IMR-90 (cell line): Measurements from ENCODE around the gene RALGAPA1.

ENCODE experiments used
- CEBPB ChIP-seq: IDR thresholded peaks from 2 replicates; pipeline ENCODE4 v1.6.1; 2012; ENCODE audit warnings: low read depth, low read length, improper control_type of control experiment
- TF ChIP-seq, protein P1 (sequence below): conservative IDR thresholded peaks from 2 replicates; pipeline ENCODE4 v1.5.1; 2012; ENCODE audit warnings: mild to moderate bottlenecking, low read depth, low read length, improper control_type of control experiment

- TF ChIP-seq, protein P1, sequence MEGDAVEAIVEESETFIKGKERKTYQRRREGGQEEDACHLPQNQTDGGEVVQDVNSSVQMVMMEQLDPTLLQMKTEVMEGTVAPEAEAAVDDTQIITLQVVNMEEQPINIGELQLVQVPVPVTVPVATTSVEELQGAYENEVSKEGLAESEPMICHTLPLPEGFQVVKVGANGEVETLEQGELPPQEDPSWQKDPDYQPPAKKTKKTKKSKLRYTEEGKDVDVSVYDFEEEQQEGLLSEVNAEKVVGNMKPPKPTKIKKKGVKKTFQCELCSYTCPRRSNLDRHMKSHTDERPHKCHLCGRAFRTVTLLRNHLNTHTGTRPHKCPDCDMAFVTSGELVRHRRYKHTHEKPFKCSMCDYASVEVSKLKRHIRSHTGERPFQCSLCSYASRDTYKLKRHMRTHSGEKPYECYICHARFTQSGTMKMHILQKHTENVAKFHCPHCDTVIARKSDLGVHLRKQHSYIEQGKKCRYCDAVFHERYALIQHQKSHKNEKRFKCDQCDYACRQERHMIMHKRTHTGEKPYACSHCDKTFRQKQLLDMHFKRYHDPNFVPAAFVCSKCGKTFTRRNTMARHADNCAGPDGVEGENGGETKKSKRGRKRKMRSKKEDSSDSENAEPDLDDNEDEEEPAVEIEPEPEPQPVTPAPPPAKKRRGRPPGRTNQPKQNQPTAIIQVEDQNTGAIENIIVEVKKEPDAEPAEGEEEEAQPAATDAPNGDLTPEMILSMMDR: no peak
- no peak for TF ChIP-seq CEBPB
Observed at GRCh38 chr14:35740215-35740614, 68.9 kb downstream of the RALGAPA1 start.
